ENCODE data around the gene MUL1.

Gene MUL1

GRCh38 chr1:20465187-20465586 lies 42.8 kb downstream of the MUL1 start:
- no peak for DNase-seq

GRCh38 chr1:20463502-20463901 lies 44.4 kb downstream of the MUL1 start:
- no peak for DNase-seq

- DNase-seq, result no peak
Observed at GRCh38 chr1:20462397-20462796, 45.6 kb downstream of the MUL1 start.

- no peak for DNase-seq
Observed at GRCh38 chr1:20458717-20459116, 49.2 kb downstream of the MUL1 start.

GRCh38 chr1:20454004-20454403 lies 53.9 kb downstream of the MUL1 start:
- DNase-seq, result no peak

GRCh38 chr1:20449735-20450311 lies 58.1 kb downstream of the MUL1 start:
- no peak for DNase-seq
